Ishikawa (cell line): ENCODE data around the gene SIGLEC11.

Source experiments
- CEBPB ChIP-seq: IDR thresholded peaks from 2 replicates; pipeline ENCODE4 v1.6.1; 2012
- EP300 ChIP-seq: IDR thresholded peaks from 2 replicates; pipeline ENCODE4 v1.6.1; 2012; ENCODE audit warnings: borderline replicate concordance
- FOXM1 ChIP-seq: IDR thresholded peaks from 2 replicates; pipeline ENCODE4 v1.6.1; 2012; ENCODE audit warnings: low read depth, borderline replicate concordance
- NFIC ChIP-seq: IDR thresholded peaks from 2 replicates; pipeline ENCODE4 v1.6.1; 2012
- TAF1 ChIP-seq: IDR thresholded peaks from 2 replicates; pipeline ENCODE4 v1.6.1; 2012; ENCODE audit warnings: low read depth, mild to moderate bottlenecking
- YY1 ChIP-seq: IDR thresholded peaks from 2 replicates; pipeline ENCODE4 v1.6.1; 2012; ENCODE audit warnings: low read depth
- TF ChIP-seq, protein P1 (sequence below): IDR thresholded peaks from 2 replicates; pipeline ENCODE4 v1.6.1; 2012; ENCODE audit warnings: low read depth, mild to moderate bottlenecking
- TF ChIP-seq, protein P2 (sequence below): IDR thresholded peaks from 2 replicates; pipeline ENCODE4 v1.6.1; 2012

DNA sequence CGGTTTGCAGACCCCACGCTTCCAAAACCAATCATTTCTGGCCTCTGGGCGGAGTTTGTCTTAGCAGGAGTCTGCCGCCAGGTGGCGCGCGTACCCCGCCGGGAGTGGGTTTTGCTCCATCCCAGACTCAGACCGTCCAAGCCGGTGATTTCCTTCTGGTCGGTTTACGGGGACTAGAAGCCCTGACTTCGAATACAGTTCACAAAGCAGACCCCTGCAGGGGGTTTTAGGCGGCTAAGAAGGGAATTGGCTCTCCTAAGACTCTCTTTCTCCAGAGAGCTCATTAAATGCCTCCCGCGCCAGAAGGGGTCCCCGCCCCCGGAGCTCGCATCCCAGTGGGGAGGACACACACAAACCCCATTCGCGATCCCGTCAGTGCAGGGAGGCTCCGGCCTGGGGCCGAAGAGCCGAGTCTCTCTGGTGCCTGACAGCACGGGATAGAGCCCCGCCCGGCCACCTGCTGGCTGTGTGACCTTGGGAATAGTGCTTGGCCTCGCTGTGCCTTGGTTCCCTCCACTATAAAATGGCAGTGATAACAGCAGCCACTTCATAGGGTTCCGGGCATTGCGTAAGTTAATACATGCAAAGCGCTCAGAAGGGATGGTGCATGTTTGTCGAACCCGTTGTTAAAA is 23.1 kb downstream of the SIGLEC11 start:
- TF ChIP-seq NFIC (no peak), TAF1 (no peak; the same call in 1 of the 2 replicates), CEBPB (no peak), EP300 (no peak), YY1 (no peak), FOXM1 (no peak)
- TF ChIP-seq, protein P1, sequence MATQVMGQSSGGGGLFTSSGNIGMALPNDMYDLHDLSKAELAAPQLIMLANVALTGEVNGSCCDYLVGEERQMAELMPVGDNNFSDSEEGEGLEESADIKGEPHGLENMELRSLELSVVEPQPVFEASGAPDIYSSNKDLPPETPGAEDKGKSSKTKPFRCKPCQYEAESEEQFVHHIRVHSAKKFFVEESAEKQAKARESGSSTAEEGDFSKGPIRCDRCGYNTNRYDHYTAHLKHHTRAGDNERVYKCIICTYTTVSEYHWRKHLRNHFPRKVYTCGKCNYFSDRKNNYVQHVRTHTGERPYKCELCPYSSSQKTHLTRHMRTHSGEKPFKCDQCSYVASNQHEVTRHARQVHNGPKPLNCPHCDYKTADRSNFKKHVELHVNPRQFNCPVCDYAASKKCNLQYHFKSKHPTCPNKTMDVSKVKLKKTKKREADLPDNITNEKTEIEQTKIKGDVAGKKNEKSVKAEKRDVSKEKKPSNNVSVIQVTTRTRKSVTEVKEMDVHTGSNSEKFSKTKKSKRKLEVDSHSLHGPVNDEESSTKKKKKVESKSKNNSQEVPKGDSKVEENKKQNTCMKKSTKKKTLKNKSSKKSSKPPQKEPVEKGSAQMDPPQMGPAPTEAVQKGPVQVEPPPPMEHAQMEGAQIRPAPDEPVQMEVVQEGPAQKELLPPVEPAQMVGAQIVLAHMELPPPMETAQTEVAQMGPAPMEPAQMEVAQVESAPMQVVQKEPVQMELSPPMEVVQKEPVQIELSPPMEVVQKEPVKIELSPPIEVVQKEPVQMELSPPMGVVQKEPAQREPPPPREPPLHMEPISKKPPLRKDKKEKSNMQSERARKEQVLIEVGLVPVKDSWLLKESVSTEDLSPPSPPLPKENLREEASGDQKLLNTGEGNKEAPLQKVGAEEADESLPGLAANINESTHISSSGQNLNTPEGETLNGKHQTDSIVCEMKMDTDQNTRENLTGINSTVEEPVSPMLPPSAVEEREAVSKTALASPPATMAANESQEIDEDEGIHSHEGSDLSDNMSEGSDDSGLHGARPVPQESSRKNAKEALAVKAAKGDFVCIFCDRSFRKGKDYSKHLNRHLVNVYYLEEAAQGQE: no peak
- TF ChIP-seq, protein P2, sequence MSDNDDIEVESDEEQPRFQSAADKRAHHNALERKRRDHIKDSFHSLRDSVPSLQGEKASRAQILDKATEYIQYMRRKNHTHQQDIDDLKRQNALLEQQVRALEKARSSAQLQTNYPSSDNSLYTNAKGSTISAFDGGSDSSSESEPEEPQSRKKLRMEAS: no peak
